GM12878 (cell line): ENCODE results near the gene MARS1. TPM values are rescaled to one million over a fixed set of nuclear protein-coding genes. Genes with fewer than 3 reads are reported as not detected.

Experiments
- ATAC-seq: fragments of 200-7000 bp; cut with Tn5 transposase; 3 replicates; pipeline ENCODE4 v1.9.1; 2020; ENCODE audit warnings: mild to moderate bottlenecking, moderate library complexity
- BruUV-seq: library from RNA; stranded (reverse); fragments of 400-500 nt; replicated peaks from 2 replicates; lab custom pipeline; 2021; lab: Mats Ljungman, UMichigan
- CTCF ChIA-PET: fragments of 300-600 bp; sonication (Branson Sonifier 250); formaldehyde crosslinking; extraction: SDS; loops from one replicate; lab custom pipeline; 2021; ENCODE audit warnings: inconsistent platforms; lab: Yijun Ruan, JAX
- POLR2A ChIA-PET: fragments of 350-600 bp; formaldehyde crosslinking; extraction: SDS; loops from one replicate; lab custom pipeline; 2021; ENCODE audit warnings: inconsistent platforms; lab: Charles Lee
- RAD21 ChIA-PET: fragments of 300-600 bp; sonication (Branson Sonifier 250); formaldehyde crosslinking; loops from one replicate; lab custom pipeline; 2023; ENCODE audit warnings: antibody characterized with exemption; ENCODE audit not compliant: unreplicated experiment; lab: Charles Lee
- SMC1A ChIA-PET: fragments of 300-600 bp; sonication (Branson Sonifier 250); formaldehyde crosslinking; loops from one replicate; lab custom pipeline; 2023; ENCODE audit not compliant: unreplicated experiment, uncharacterized antibody; lab: Charles Lee
- DNase-seq: peaks from one replicate; pipeline ENCODE4 v3.0.0-alpha.2; 2011; ENCODE audit warnings: low read depth, low spot score
- FAIRE-seq: peaks from 3 replicates; lab custom pipeline; 2011; peaks lifted over from hg19 to GRCh38; lab: Jason Lieb, UNC
- H2AFZ ChIP-seq: 2 replicates; pipeline ENCODE4 v1.6.0; 2011; ENCODE audit warnings: low read depth, low read length, control low read depth; ENCODE audit not compliant: control insufficient read depth
- H3K27ac ChIP-seq: 2 replicates; pipeline ENCODE4 v1.5.1; 2011; ENCODE audit warnings: control low read depth; ENCODE audit not compliant: control insufficient read depth, insufficient read depth
- H3K27me3 ChIP-seq, 2 experiments: replicated peaks in 1 of 2; 2 replicates each; pipeline versions ENCODE4 v1.6.0 to v1.6.1; 2011; ENCODE audit warnings: low read length in 1 of 2; ENCODE audit not compliant: control insufficient read depth in 2 of 2, insufficient read depth in 2 of 2
- H3K36me3 ChIP-seq, 2 experiments: 2 replicates each; pipeline ENCODE4 v1.5.1; 2011; ENCODE audit warnings: low read length in 1 of 2; ENCODE audit not compliant: control insufficient read depth in 2 of 2, insufficient read depth in 2 of 2
- H3K4me1 ChIP-seq: 2 replicates; pipeline ENCODE4 v1.6.1; 2011; ENCODE audit warnings: mild to moderate bottlenecking, low read length, moderate library complexity, mixed read lengths; ENCODE audit not compliant: control insufficient read depth, insufficient read depth
- H3K4me2 ChIP-seq: 2 replicates; pipeline ENCODE4 v1.6.0; 2011; ENCODE audit warnings: control low read depth; ENCODE audit not compliant: control insufficient read depth, insufficient read depth
- H3K4me3 ChIP-seq: fragments of 200-600 bp; sonication (generic); 2 replicates; pipeline ENCODE4 v1.5.1; 2016
- H3K79me2 ChIP-seq: 2 replicates; pipeline ENCODE4 v1.6.0; 2011; ENCODE audit warnings: low read length; ENCODE audit not compliant: control insufficient read depth, insufficient read depth
- H3K9ac ChIP-seq: 2 replicates; pipeline ENCODE4 v1.8.0; 2011; ENCODE audit warnings: low read length, control low read depth, mixed read lengths; ENCODE audit not compliant: control insufficient read depth, insufficient read depth
- H3K9me3 ChIP-seq: replicated peaks from 3 replicates; pipeline ENCODE4 v1.5.1; 2011; ENCODE audit warnings: mild to moderate bottlenecking, low read length; ENCODE audit not compliant: control insufficient read depth, insufficient read depth
- H4K20me1 ChIP-seq: 2 replicates; pipeline ENCODE4 v1.6.0; 2011; ENCODE audit not compliant: control insufficient read depth, insufficient read depth
- CEBPB ChIP-seq, 2 experiments: fragments of 150-350 bp in 1 of 2; IDR thresholded peaks; 2 replicates each; pipeline ENCODE4 v1.6.1; 2012 to 2014; ENCODE audit warnings: low read depth in 2 of 2, low read length in 2 of 2, borderline replicate concordance in 1 of 2, inconsistent platforms in 1 of 2
- FOS ChIP-seq: IDR thresholded peaks from 3 replicates; pipeline ENCODE4 v1.6.1; 2011; ENCODE audit warnings: borderline replicate concordance; ENCODE audit not compliant: insufficient read length; ENCODE audit errors: extremely low read depth
- HDGF ChIP-seq: fragments of 450-650 bp; IDR thresholded peaks from 2 replicates; pipeline ENCODE4 v1.6.1; 2016; ENCODE audit warnings: antibody characterized with exemption
- POLR2A ChIP-seq: IDR thresholded peaks from 2 replicates; pipeline ENCODE4 v1.6.1; 2011; ENCODE audit warnings: low read depth, mild to moderate bottlenecking, low read length
- POLR2AphosphoS2 ChIP-seq: IDR thresholded peaks from 2 replicates; pipeline ENCODE4 v1.6.1; 2011; ENCODE audit warnings: low read depth, mild to moderate bottlenecking, low read length, improper control_type of control experiment, moderate library complexity
- REST ChIP-seq: IDR thresholded peaks from 2 replicates; pipeline ENCODE4 v1.6.1; 2012; ENCODE audit warnings: mild to moderate bottlenecking, low read depth, low read length
- SPI1 ChIP-seq: IDR thresholded peaks from 2 replicates; pipeline ENCODE4 v1.6.1; 2011; ENCODE audit warnings: low read depth, mild to moderate bottlenecking, low read length, moderate library complexity, borderline replicate concordance; ENCODE audit not compliant: insufficient read depth
- TCF12 ChIP-seq: IDR thresholded peaks from 2 replicates; pipeline ENCODE4 v1.6.1; 2011; ENCODE audit warnings: low read depth, mild to moderate bottlenecking, low read length
- ZSCAN29 ChIP-seq: fragments of 450-650 bp; IDR thresholded peaks from 2 replicates; pipeline ENCODE4 v1.6.1; 2017; ENCODE audit warnings: mild to moderate bottlenecking, moderate library complexity
- WGBS: methylation state at CpG from one replicate; pipeline ENCODE4 v1.1.6; 2016; ENCODE audit warnings: low lambda C conversion rate; ENCODE audit not compliant: insufficient replicate concordance, insufficient coverage; ENCODE audit errors: missing lambda C conversion rate; 5-methylcytosine and 5-hydroxymethylcytosine counted together
- in situ Hi-C: fragments of 300-500 bp; cut with MboI; formaldehyde crosslinking; loops from 9 replicates; pipeline ENCODE4 v1.14.3; 2018; ENCODE audit warnings: mixed read lengths
- intact Hi-C: fragments of 100-400 bp; cut with micrococcal nuclease; formaldehyde crosslinking; loops from one replicate; pipeline ENCODE4 v1.14.2; 2022; ENCODE audit not compliant: unreplicated experiment
- polyA plus RNA-seq, 11 experiments: library from polyadenylated mRNA; depleted of rRNA in 4 of 11; unstranded in 6 of 11; stranded (reverse) in 5 of 11; fragments of >200 nt; fragmentation: Nextera tagmentation in 4 of 11; fragmentation: Illumina TruSeq in 1 of 11; extraction: Ambion mirVana in 4 of 11; extraction: Trizol in 1 of 11; gene quantifications; 1 replicate in 1 of 11; 2 replicates in 10 of 11; pipeline versions ENCODE4 v1.2.1 to v1.2.3, GENCODE V29; 2011 to 2016; ENCODE audit warnings: inconsistent platforms in 2 of 11, missing spikeins in 2 of 11, low read depth in 1 of 11
- total RNA-seq, 4 experiments: library from RNA; depleted of rRNA in 3 of 4; stranded (reverse); fragments of >200 nt in 3 of 4; fragmentation: Illumina TruSeq in 1 of 4; extraction: Trizol in 1 of 4; gene quantifications; 2 replicates each; pipeline versions ENCODE4 v1.2.1 to v1.2.3, GENCODE V29; 2013 to 2021

MARS1 gene
- total and polyA plus RNA-seq, 10 of the 15 experiments (the other 5 are each of a cell fraction or from before 2014, with no cell fraction given): 72.3 to 270 (median 153) TPM

GRCh38 chr12:57488402-57489156 lies 711 bp downstream of the MARS1 start:
- no peak for DNase-seq
- no peaks in the 10 kb centered on the region for H3K27me3 ChIP-seq
- H3K27ac ChIP-seq: peak overlapping the region; percentile 76
- no TSS peak for BruUV-seq
- no peak overlapping the region for H2AFZ ChIP-seq
- H3K36me3 ChIP-seq: peaks cover 6 to 19% of the 10 kb centered on the region in 2 experiments
- ChIA-PET SMC1A (no interaction called here), RAD21 (interaction anchor here (0.6 to 1.2 kb wide), 2 partner anchors 12 to 35 kb away, joined by 3 read pairs; no protein-coding TSS in a partner anchor), CTCF (interaction anchor here (0.9 to 1.8 kb wide), 3 partner anchors 11 to 30 kb away, joined by 3 to 6 read pairs (median 5); no protein-coding TSS in a partner anchor), POLR2A (interaction anchor here (0.6 to 1.6 kb wide), 3 partner anchors 10 to 56 kb away, joined by 3 to 5 read pairs (median 4); partner anchors contain the start of gene DDIT3)
- FAIRE-seq: no peak
- peaks cover 6% of the 10 kb centered on the region for H3K4me1 ChIP-seq
- peak; percentile 10; the same call in 2 of the 3 replicates for ATAC-seq
- H3K4me2 ChIP-seq: peak overlapping the region; percentile 58
- H3K9ac ChIP-seq: peak overlapping the region; percentile 74
- H3K4me3 ChIP-seq: peak overlapping the region; percentile 97
- H3K9me3 ChIP-seq: no peaks in the 10 kb centered on the region
- WGBS: 28% methylated on average over 11 of the region's 11 CpGs
- H3K79me2 ChIP-seq: peaks cover 17% of the 10 kb centered on the region
- intact Hi-C loops: no loop called here
- in situ Hi-C loops: no loop called here
- H4K20me1 ChIP-seq: no peaks in the 10 kb centered on the region
- TF ChIP-seq SPI1 (no peak), ZSCAN29 (no peak), TCF12 (peak; percentile 57; the same call in 1 of the 2 replicates), CEBPB (IDR thresholded peaks at IDR 0.05; ENCODE audit: borderline replicate concordance in 1 of 2, low read depth in 2 of 2, low read length in 2 of 2) (no peak), REST (no peak), FOS (no peak), POLR2AphosphoS2 (no peak), HDGF (peak; percentile 55; the same call in 1 of the 2 replicates), POLR2A (0 out of 2 replicates have a peak, but pooled peaks have one; percentile 9)
